B cell (primary cell): Measurements from ENCODE around the gene RARRES2. TPM values are rescaled to one million over a fixed set of nuclear protein-coding genes. Genes with fewer than 3 reads are reported as not detected.

ENCODE experiments used
- ATAC-seq: fragments of 200-7000 bp; cut with Tn5 transposase; one replicate; pipeline ENCODE4 v1.10.0; 2021; ENCODE audit warnings: low read depth, mild to moderate bottlenecking, moderate number of reproducible peaks, moderate library complexity
- CTCF ChIA-PET: fragments of 350-600 bp; sonication (Branson Sonifier 250); formaldehyde crosslinking; loops from one replicate; lab custom pipeline; 2021; ENCODE audit warnings: antibody characterized with exemption, inconsistent platforms; lab: Charles Lee
- POLR2A ChIA-PET: fragments of 350-600 bp; sonication (Branson Sonifier 250); formaldehyde crosslinking; loops from one replicate; lab custom pipeline; 2021; ENCODE audit warnings: antibody characterized with exemption; lab: Charles Lee
- DNase-seq: peaks from one replicate; pipeline ENCODE4 v3.0.0; 2013
- H2AFZ ChIP-seq: 2 replicates; pipeline ENCODE4 v1.6.1; 2012; ENCODE audit warnings: mild to moderate bottlenecking, low read depth, low read length; ENCODE audit not compliant: insufficient read depth, poor library complexity, severe bottlenecking
- H3K27ac ChIP-seq, 2 donors: 1 replicate in 1 of 2; 2 replicates in 1 of 2; pipeline ENCODE4 v1.5.1; 2012 to 2013; ENCODE audit warnings: low read length in 2 of 2, mild to moderate bottlenecking in 2 of 2, moderate library complexity in 1 of 2
- H3K27me3 ChIP-seq, 4 experiments: fragments of 200-600 bp in 1 of 4; sonication (generic) in 1 of 4; replicated peaks in 1 of 4; 1 replicate in 2 of 4; 2 replicates in 2 of 4; pipeline versions ENCODE4 v1.6.1 to v1.7.0; 2013 to 2016; ENCODE audit warnings: low read length in 3 of 4, mild to moderate bottlenecking in 2 of 4, mixed read lengths in 1 of 4, moderate library complexity in 1 of 4; ENCODE audit not compliant: insufficient read depth in 4 of 4, control insufficient read depth in 3 of 4; ENCODE audit errors: control extremely low read depth in 1 of 4
- H3K36me3 ChIP-seq, 2 experiments: replicated peaks in 1 of 2; 1 replicate in 1 of 2; 2 replicates in 1 of 2; pipeline versions ENCODE4 v1.6.1 to v1.7.1; 2013; ENCODE audit warnings: low read length in 1 of 2; ENCODE audit not compliant: insufficient read depth in 2 of 2, control insufficient read depth in 1 of 2; ENCODE audit errors: control extremely low read depth in 1 of 2, extremely low read depth in 1 of 2
- H3K4me1 ChIP-seq, 2 donors: fragments of 200-600 bp in 1 of 2; sonication (generic) in 1 of 2; 1 replicate in 1 of 2; 2 replicates in 1 of 2; pipeline versions ENCODE4 v1.5.1 to v1.6.1; 2013 to 2017; ENCODE audit warnings: low read length in 2 of 2; ENCODE audit not compliant: control insufficient read depth in 2 of 2, insufficient read depth in 2 of 2
- H3K4me2 ChIP-seq: replicated peaks from 2 replicates; pipeline ENCODE3; 2012; ENCODE audit warnings: mild to moderate bottlenecking, low read depth, low read length; ENCODE audit not compliant: poor library complexity, severe bottlenecking
- H3K4me3 ChIP-seq, 5 experiments: fragments of 200-600 bp in 1 of 5; sonication (generic) in 1 of 5; 1 replicate in 3 of 5; 2 replicates in 2 of 5; pipeline versions ENCODE4 v1.5.1 to v1.7.0; 2011 to 2016; ENCODE audit warnings: low read length in 4 of 5, mild to moderate bottlenecking in 4 of 5, low read depth in 2 of 5, control low read depth in 1 of 5, moderate library complexity in 1 of 5; ENCODE audit not compliant: insufficient read depth in 1 of 5; ENCODE audit errors: control extremely low read depth in 1 of 5, extremely low read depth in 1 of 5
- H3K79me2 ChIP-seq: fragments of 200-600 bp; sonication (generic); one replicate; pipeline ENCODE4 v1.6.0; 2016; ENCODE audit warnings: low read length; ENCODE audit not compliant: control insufficient read depth, insufficient read depth
- H3K9ac ChIP-seq: fragments of 200-600 bp; sonication (generic); 2 replicates; pipeline ENCODE4 v1.6.1; 2017; ENCODE audit warnings: mild to moderate bottlenecking, low read length, moderate library complexity
- H3K9me3 ChIP-seq, 3 donors: one replicate each; pipeline versions ENCODE4 v1.6.1 to v1.7.1; 2013; ENCODE audit warnings: low read length in 2 of 3; ENCODE audit not compliant: control insufficient read depth in 2 of 3, insufficient read depth in 1 of 3; ENCODE audit errors: control extremely low read depth in 1 of 3
- H4K20me1 ChIP-seq: 2 replicates; pipeline ENCODE4 v1.6.0; 2012; ENCODE audit warnings: mild to moderate bottlenecking, low read length; ENCODE audit not compliant: insufficient read depth, control insufficient read depth, poor library complexity, severe bottlenecking
- H3K27ac Mint-ChIP-seq: one replicate; pipeline ENCODE4 v1.8.0; 2021; ENCODE audit warnings: mixed read lengths
- H3K27me3 Mint-ChIP-seq: one replicate; pipeline ENCODE4 v1.8.0; 2021; ENCODE audit warnings: mixed read lengths
- H3K4me1 Mint-ChIP-seq: one replicate; pipeline ENCODE4 v1.8.0; 2021; ENCODE audit warnings: mixed read lengths
- H3K4me3 Mint-ChIP-seq: one replicate; pipeline ENCODE4 v1.8.0; 2021; ENCODE audit warnings: mixed read lengths
- H3K9me3 Mint-ChIP-seq: one replicate; pipeline ENCODE4 v1.8.0; 2022; ENCODE audit warnings: mixed read lengths; ENCODE audit not compliant: insufficient read depth
- CTCF ChIP-seq: fragments of 200-600 bp; IDR thresholded peaks from one replicate; pipeline ENCODE4 v1.8.0; 2022; ENCODE audit warnings: antibody characterized with exemption, mild to moderate bottlenecking
- WGBS: methylation state at CpG from one replicate; pipeline ENCODE4 v1.1.5; 2013; ENCODE audit warnings: missing lambda C conversion rate; ENCODE audit not compliant: insufficient coverage; 5-methylcytosine and 5-hydroxymethylcytosine counted together
- intact Hi-C: fragments of 100-400 bp; cut with micrococcal nuclease; formaldehyde crosslinking; loops from one replicate; pipeline ENCODE4 v1.10.0; 2022
- polyA plus RNA-seq: library from polyadenylated mRNA; depleted of rRNA; stranded (reverse); fragments of >200 nt; gene quantifications from 2 replicates; pipeline ENCODE4 v1.2.3, GENCODE V29; 2012
- total RNA-seq, 2 donors: library from RNA; stranded (reverse); fragments of 120-200 nt in 1 of 2; gene quantifications; 1 replicate in 1 of 2; 2 replicates in 1 of 2; pipeline versions ENCODE4 v1.2.3 to v1.2.4, GENCODE V29; 2013 to 2022

RARRES2 gene
- total and polyA plus RNA-seq, 2 donors (not counting 1 experiment from before 2014, with no cell fraction given): not detected

- POLR2A ChIA-PET: interaction anchor here (2.8 to 4.4 kb wide), 2 partner anchors 9 to 30 kb away, joined by 38 to 64 read pairs; partner anchors contain the start of gene REPIN1
- peaks cover 0 to 21% of the 10 kb centered on the region in 2 experiments for H3K36me3 ChIP-seq
- no peak for TF ChIP-seq CTCF
- peak overlapping the region; percentile 30 to 53 for H3K27ac ChIP-seq
- intact Hi-C loops: loop anchor here (5.0 kb wide), 1 partner anchor 54 kb away; the partner anchor contains the start of genes ACTR3C and LRRC61
- 94% methylated on average over 6 of the region's 6 CpGs for WGBS
- no peaks in the 10 kb centered on the region for H3K27me3 ChIP-seq
- H3K4me1 ChIP-seq: peaks cover 22 to 59% of the 10 kb centered on the region in 2 donors
- H3K4me3 Mint-ChIP-seq: peak overlapping the region; percentile 49
- no peak overlapping the region for H2AFZ ChIP-seq
- peak overlapping the region; percentile 78 for H3K27ac Mint-ChIP-seq
- CTCF ChIA-PET: interaction anchor here (1.4 to 2.4 kb wide), 4 partner anchors 29 to 56 kb away, joined by 3 to 35 read pairs (median 4); a partner anchor contains a TSS
- H3K4me2 ChIP-seq: no peak overlapping the region
- ATAC-seq (no peak), DNase-seq (no peak)
- peaks cover 73% of the 10 kb centered on the region for H3K4me1 Mint-ChIP-seq
- H4K20me1 ChIP-seq: peaks cover 15% of the 10 kb centered on the region
- no peaks in the 10 kb centered on the region for H3K9me3 ChIP-seq
- no peaks in the 10 kb centered on the region for H3K9me3 Mint-ChIP-seq
- no peaks in the 10 kb centered on the region for H3K27me3 Mint-ChIP-seq
- H3K4me3 ChIP-seq: no peak overlapping the region
- no peak overlapping the region for H3K9ac ChIP-seq
- H3K79me2 ChIP-seq: peaks cover 40% of the 10 kb centered on the region
These were observed 35.1 kb upstream of the RARRES2 start for GRCh38 chr7:150376560-150376959.

GRCh38 chr7:150375662-150376521 lies 34.5 kb upstream of the RARRES2 start:
- Histone ChIP-seq H4K20me1 (peaks cover 18% of the 10 kb centered on the region), H3K36me3 (peaks cover 0 to 25% of the 10 kb centered on the region in 2 experiments), H3K9ac (no peak overlapping the region), H3K4me3 (no peak overlapping the region), H2AFZ (no peak overlapping the region), H3K4me1 (peaks cover 22 to 56% of the 10 kb centered on the region in 2 donors), H3K4me2 (no peak overlapping the region), H3K27ac (peak overlapping the region; percentile 18 to 30), H3K79me2 (peaks cover 36% of the 10 kb centered on the region), H3K27me3 (no peaks in the 10 kb centered on the region), H3K9me3 (no peaks in the 10 kb centered on the region)
- Mint-ChIP-seq H3K9me3 (no peaks in the 10 kb centered on the region), H3K27ac (peak overlapping the region; percentile 78), H3K27me3 (no peaks in the 10 kb centered on the region), H3K4me3 (peak overlapping the region; percentile 49), H3K4me1 (peaks cover 71% of the 10 kb centered on the region)
- WGBS: 65% methylated on average over 5 of the region's 10 CpGs
- no peak for TF ChIP-seq CTCF
- ATAC-seq (no peak), DNase-seq (peak; percentile 55)
- POLR2A ChIA-PET: interaction anchor here (1.1 to 2.8 kb wide), 2 partner anchors 10 to 30 kb away, joined by 3 to 38 read pairs; a partner anchor contains a TSS
- CTCF ChIA-PET: interaction anchor here (0.7 to 2.2 kb wide), 2 partner anchors 20 to 854 kb away, joined by 3 to 10 read pairs; no protein-coding TSS in a partner anchor
- intact Hi-C loops: loop anchor here (5.0 kb wide), 1 partner anchor 54 kb away; the partner anchor contains the start of genes ACTR3C and LRRC61
